ENCODE data around the gene HOXB3.

The HOXB3 gene

DNA sequence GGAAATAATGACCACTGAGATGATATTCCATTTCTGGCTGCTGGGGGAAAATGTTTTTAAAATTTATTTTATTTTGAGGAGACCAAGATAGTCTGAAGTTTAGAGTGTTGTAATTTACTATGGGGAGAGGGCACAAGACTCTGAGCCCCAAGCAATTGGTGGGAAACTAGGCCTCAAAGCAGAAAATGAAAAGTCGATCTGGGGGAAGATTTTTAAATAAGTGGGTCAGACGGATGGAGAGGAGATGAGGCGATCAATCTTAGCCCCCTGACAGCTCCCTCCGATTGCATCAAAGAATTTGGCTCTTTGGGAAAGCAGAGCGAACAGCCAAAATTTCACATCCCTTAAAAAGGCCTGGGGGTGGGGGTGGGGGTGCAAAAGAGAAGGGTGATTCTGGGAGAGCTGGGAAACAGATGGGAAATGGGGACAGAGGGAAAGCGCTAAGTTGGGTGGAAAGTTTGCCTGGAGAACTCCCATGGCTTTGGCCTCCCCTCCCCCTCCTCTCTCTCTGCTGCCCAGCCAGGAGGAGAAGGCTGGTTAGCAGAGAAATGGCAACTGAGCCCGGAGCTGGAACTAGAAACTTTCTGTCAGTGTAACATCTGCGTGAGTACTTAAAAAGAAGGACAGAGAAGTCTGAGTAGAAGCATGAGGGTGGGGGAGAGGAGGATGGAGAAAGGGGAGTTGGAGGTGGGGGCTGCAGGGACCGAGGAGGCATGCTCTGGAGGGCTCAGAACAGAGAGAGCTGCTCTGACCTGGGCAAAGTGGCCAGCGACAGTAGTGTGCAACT, 43.7 kb downstream of the HOXB3 start:
- no peaks in the 10 kb centered on the region for H3K9me3 Mint-ChIP-seq
- peaks cover 54% of the 10 kb centered on the region for H3K4me1 Mint-ChIP-seq (ENCODE audit: low read depth)
- intact Hi-C loops (cut with micrococcal nuclease): loop anchor here (10.0 kb wide), 1 partner anchor 52 kb away; no protein-coding TSS in a partner anchor
- H3K27me3 Mint-ChIP-seq: peaks cover 77% of the 10 kb centered on the region
- peaks cover 19% of the 10 kb centered on the region for H3K36me3 Mint-ChIP-seq (ENCODE audit: low read depth)
- no peak overlapping the region for H3K4me3 Mint-ChIP-seq
- no peak overlapping the region for H3K27ac Mint-ChIP-seq

DNA sequence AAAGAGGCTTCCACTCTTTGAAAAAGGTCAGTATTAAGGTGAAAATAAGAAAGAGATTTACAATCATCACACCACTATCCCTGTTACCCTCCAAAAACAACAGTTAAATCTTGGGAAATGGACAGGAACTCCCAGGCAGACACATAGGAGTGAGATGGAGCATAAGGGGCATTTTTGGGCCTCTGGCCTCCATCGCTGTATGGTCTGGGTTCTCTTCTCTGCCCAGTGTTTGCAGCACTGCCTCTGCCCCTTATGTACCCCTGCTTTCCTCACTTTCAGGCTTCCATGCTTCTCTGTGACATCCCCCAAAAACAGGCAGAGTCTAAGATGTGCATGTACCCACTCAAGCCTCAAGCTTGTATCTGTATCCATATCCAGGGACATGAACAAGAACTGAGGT, 44.5 kb downstream of the HOXB3 start:
- Mint-ChIP-seq H3K27ac (peak overlapping the region; percentile 86), H3K36me3 (ENCODE audit: low read depth) (peaks cover 20% of the 10 kb centered on the region), H3K27me3 (peaks cover 83% of the 10 kb centered on the region), H3K9me3 (no peaks in the 10 kb centered on the region), H3K4me1 (ENCODE audit: low read depth) (peaks cover 59% of the 10 kb centered on the region), H3K4me3 (no peak overlapping the region)
- intact Hi-C loops (cut with micrococcal nuclease): loop anchor here (10.0 kb wide), 1 partner anchor 51 kb away; no protein-coding TSS in a partner anchor

DNA sequence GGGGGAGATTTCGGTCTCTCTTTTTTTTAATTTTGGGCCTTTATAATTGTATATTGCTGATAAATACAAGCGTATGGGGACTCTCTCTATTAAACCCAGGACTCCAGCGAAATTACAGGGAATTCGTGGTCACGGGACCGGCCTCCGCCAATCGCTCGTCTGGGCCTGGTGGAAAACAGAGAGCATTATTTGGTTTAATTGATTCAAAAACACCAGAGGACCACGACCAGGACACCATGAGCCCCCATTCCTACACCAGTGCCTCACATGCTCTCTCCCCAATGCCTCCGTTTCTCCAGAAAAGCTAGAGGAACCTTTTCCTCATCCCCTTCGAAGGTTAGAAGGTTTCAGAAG, 45.0 kb downstream of the HOXB3 start, which contains the start of gene HOXB2:
Gene HOXB2 (minus strand): TSS at position 88 of the 354 bp plus-strand sequence. CDS start 198 bp downstream, outside the sequence.
- H3K9me3 Mint-ChIP-seq: no peaks in the 10 kb centered on the region
- intact Hi-C loops (cut with micrococcal nuclease): loop anchor here (10.0 kb wide), 1 partner anchor 50 kb away; no protein-coding TSS in a partner anchor
- peaks cover 83% of the 10 kb centered on the region for H3K27me3 Mint-ChIP-seq

DNA sequence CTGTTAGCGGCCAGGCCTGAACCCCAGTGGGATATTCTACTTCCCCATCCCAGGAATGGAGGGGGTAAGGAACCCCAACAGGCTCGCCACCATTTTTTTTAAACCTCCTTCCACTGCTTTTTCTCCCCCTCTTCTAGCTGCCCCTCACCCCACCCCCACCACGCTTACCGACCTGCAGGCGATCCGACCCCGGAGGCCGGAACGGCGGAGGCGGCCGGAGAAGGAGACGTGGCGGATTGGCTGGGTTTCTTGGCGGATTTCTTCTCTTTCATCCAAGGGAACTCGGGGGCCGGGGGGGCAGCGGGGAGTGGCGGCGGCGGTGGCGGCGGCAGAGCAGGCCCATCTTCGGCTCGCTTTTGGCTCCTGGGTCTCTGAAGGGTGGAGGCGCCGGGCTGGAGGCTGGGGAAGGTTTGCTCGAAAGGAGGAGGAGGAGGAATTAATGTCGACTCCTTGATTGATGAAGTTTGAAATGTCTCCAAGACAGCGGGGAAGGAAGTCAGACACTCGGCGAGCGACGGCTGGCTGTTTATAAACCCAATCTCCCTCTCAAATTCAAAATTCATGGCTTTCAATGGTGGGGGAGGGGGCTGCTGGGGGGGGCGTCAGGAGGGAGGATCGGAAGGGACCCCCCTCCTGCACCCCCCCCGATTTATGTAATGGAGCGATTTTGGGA, 45.6 kb downstream of the HOXB3 start:
- peaks cover 59% of the 10 kb centered on the region for H3K4me1 Mint-ChIP-seq (ENCODE audit: low read depth)

More for the DNA sequence above, 45.0 kb downstream of the HOXB3 start, which contains the start of gene HOXB2:
- Mint-ChIP-seq H3K4me1 (ENCODE audit: low read depth) (peaks cover 59% of the 10 kb centered on the region), H3K36me3 (ENCODE audit: low read depth) (peaks cover 20% of the 10 kb centered on the region), H3K4me3 (peak within 1 kb of the TSS; percentile 81), H3K27ac (peak within 1 kb of the TSS; percentile 86)

DNA sequence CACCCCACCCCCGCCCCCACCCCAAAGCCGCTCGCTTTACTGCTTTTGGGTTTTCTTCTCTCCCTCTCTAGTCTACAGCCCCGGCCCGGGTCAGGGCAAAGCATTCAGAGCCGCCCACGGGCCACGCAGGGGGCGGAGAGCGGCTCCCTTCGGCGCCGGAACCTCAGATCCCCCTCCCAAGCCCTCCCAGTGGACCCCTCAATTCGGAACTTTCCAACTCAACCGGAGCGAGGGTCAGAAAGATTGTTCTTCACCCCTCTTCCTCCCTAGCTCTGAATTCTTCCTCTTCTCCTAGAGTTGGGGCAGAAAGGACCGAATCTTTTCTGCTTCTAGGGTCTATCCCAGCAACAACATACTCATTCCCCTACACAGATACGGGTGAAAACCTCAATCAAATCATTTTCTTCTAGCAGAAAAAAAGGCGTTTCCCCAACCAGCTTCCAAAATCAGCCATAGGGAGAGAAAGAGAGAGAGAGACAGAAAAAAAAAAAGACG, 46.1 kb downstream of the HOXB3 start:
- H3K36me3 Mint-ChIP-seq (ENCODE audit: low read depth): peaks cover 20% of the 10 kb centered on the region
- no peaks in the 10 kb centered on the region for H3K9me3 Mint-ChIP-seq
- H3K27me3 Mint-ChIP-seq: peaks cover 87% of the 10 kb centered on the region
- H3K4me1 Mint-ChIP-seq (ENCODE audit: low read depth): peaks cover 59% of the 10 kb centered on the region
- intact Hi-C loops (cut with micrococcal nuclease): loop anchor here (10.0 kb wide), 1 partner anchor 49 kb away; no protein-coding TSS in a partner anchor
- peak overlapping the region; percentile 86 for H3K27ac Mint-ChIP-seq
- H3K4me3 Mint-ChIP-seq: peak overlapping the region; percentile 81

More for the DNA sequence above, 45.6 kb downstream of the HOXB3 start:
- intact Hi-C loops (cut with micrococcal nuclease): loop anchor here (10.0 kb wide), 1 partner anchor 50 kb away; no protein-coding TSS in a partner anchor
- peaks cover 85% of the 10 kb centered on the region for H3K27me3 Mint-ChIP-seq
- peak overlapping the region; percentile 86 for H3K27ac Mint-ChIP-seq
- no peaks in the 10 kb centered on the region for H3K9me3 Mint-ChIP-seq
- H3K36me3 Mint-ChIP-seq (ENCODE audit: low read depth): peaks cover 20% of the 10 kb centered on the region
- H3K4me3 Mint-ChIP-seq: peak overlapping the region; percentile 81

DNA sequence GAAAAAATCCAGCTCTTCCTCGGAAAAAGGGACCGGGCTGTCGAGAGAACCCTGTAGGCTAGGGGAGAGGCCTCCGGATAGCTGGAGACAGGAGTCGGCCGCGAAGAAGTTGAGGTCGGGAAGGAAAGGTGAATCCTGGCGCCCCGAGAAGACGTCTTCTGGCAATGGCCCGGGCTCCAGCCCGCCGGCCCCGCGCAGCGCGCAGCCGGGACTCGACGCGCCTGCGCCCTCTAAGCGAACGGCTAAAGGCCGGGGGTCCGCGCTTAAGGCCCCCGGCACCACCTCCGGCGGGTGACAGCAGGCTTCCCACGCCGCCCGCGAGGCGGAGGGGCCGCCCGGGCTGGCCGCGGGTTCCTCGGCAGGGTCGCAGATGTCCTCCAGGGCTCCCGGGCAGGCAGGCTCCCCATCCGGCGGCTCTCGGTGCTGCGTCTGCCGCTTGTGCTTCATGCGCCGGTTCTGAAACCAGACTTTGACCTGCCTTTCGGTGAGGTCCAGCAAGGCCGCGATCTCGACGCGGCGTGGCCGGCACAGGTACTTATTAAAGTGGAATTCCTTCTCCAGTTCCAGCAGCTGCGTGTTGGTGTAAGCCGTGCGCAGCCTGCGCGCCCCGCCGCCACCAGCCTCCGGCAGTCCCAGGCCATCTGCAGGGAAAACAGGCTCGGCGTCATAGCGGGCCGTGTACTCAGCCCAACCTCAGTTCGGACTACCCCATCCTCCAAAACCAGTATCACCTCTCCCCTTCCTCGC, 46.8 kb downstream of the HOXB3 start:
- Mint-ChIP-seq H3K4me1 (ENCODE audit: low read depth) (peaks cover 59% of the 10 kb centered on the region), H3K27ac (peak overlapping the region; percentile 86), H3K9me3 (no peaks in the 10 kb centered on the region), H3K4me3 (peak overlapping the region; percentile 81), H3K36me3 (ENCODE audit: low read depth) (peaks cover 20% of the 10 kb centered on the region), H3K27me3 (peaks cover 83% of the 10 kb centered on the region)
- intact Hi-C loops (cut with micrococcal nuclease): loop anchor here (10.0 kb wide), 1 partner anchor 48 kb away; no protein-coding TSS in a partner anchor

DNA sequence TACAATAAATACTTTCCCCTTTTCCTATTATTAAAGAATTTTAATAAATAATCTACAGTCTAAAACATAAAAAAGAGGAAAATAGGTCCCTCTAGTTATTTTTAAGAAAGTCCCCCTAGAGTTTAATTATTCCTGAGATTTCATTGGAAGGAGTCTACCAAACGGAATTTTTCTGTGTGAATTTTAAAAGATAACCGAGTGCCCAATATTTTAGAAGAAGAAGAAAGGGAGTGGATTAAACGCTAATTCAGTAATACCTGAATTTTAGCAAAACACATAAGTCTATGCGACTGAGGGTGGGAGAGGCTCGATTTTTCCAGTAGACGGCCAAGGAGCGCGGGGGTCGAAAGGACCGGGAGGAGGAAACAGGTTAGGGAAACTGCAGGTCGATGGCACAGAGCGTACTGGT, 47.3 kb downstream of the HOXB3 start:
- intact Hi-C loops (cut with micrococcal nuclease): loop anchor here (10.0 kb wide), 1 partner anchor 48 kb away; no protein-coding TSS in a partner anchor
- H3K27ac Mint-ChIP-seq: peak overlapping the region; percentile 86
- H3K36me3 Mint-ChIP-seq (ENCODE audit: low read depth): peaks cover 20% of the 10 kb centered on the region
- peaks cover 78% of the 10 kb centered on the region for H3K27me3 Mint-ChIP-seq
- H3K4me3 Mint-ChIP-seq: peak overlapping the region; percentile 81
- peaks cover 55% of the 10 kb centered on the region for H3K4me1 Mint-ChIP-seq (ENCODE audit: low read depth)
- no peaks in the 10 kb centered on the region for H3K9me3 Mint-ChIP-seq

DNA sequence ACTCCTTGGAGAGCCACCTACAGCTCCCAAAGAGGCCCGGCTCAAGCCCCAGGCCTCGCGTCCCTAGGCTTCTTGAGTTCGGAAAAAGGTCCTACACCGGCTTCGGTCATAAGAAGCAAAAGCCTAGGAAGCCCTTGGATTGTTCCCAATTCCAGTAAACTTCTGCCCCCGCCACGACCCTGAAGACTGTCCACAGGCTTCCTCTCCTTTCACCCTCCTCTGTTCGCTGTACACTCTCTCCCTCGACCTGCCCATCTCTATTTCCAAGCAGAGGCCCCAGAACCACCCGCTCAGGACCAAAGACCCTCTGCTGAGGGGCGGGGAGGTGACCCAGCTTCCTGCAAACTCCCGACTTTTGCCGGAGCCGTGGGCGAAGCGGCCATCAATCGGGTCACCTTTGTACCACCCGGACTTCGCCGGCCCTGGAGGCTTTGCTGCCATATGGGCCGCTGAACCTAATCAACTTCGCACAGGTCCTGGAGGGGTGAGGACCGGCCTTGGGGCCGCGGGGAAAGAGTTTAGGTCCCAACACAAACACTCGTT, 47.9 kb downstream of the HOXB3 start:
- Mint-ChIP-seq H3K27ac (peak overlapping the region; percentile 86), H3K4me1 (ENCODE audit: low read depth) (peaks cover 53% of the 10 kb centered on the region), H3K4me3 (peak overlapping the region; percentile 75), H3K27me3 (peaks cover 78% of the 10 kb centered on the region), H3K36me3 (ENCODE audit: low read depth) (peaks cover 20% of the 10 kb centered on the region), H3K9me3 (no peaks in the 10 kb centered on the region)
- intact Hi-C loops (cut with micrococcal nuclease): loop anchor here (10.0 kb wide), 1 partner anchor 47 kb away; no protein-coding TSS in a partner anchor

DNA sequence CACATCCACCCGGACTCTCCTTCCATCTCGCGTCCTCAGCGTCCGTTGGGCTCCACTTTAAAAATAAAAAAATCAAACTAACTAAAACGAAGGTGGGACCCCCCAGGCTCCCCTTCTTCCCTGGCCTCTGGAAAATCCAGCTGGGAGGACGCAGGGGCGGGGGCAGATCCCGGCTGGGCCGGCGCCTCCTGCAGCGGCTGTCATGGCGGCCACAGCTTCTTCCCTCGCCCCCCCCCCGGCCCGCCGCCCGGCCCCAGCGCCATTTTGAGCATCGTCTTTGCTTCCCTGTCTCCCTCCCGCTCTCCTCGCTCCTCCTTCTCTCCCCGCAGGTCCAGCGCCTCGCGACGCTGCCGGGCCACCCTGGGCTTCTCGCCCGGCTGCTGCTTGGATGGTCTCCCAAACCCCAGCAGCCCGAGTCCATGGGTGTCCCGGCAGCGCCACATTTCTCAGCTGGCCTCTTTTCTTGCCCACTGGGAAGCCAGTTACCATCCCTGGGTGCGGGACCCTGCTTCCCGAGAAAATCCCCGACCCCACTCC, 48.4 kb downstream of the HOXB3 start:
- Mint-ChIP-seq H3K27me3 (peaks cover 75% of the 10 kb centered on the region), H3K27ac (peak overlapping the region; percentile 86), H3K9me3 (no peaks in the 10 kb centered on the region), H3K36me3 (ENCODE audit: low read depth) (peaks cover 20% of the 10 kb centered on the region), H3K4me3 (peak overlapping the region; percentile 75), H3K4me1 (ENCODE audit: low read depth) (peaks cover 53% of the 10 kb centered on the region)
- intact Hi-C loops (cut with micrococcal nuclease): loop anchor here (10.0 kb wide), 1 partner anchor 47 kb away; no protein-coding TSS in a partner anchor

DNA sequence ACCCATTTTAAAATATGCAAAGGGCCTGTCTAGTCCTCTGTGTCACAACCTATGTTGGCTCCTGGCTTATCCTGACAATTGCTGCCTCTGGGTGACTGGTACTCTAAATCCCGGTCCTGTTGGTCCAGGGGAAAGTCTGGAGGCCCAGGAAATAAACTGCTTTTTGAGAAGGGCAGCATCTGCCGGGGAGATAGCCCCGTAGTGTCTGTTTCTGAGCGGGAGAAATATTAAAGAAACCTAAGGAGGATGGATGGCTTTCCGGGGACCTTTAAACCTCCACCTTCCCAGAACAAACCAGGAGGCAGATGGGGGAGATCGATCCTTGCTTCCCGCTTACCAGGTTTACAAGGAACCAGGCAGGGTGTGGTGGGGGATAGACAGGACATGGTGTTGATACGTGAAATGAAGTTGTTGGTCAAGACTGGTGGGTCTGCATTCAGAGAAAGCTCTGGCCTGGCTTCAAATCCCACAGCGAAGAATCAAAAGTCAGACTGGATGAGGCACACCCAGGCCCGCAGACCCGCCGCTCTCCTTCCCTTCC, 48.9 kb downstream of the HOXB3 start:
- peaks cover 47% of the 10 kb centered on the region for H3K4me1 Mint-ChIP-seq (ENCODE audit: low read depth)
- H3K4me3 Mint-ChIP-seq: peak overlapping the region; percentile 75
- H3K27me3 Mint-ChIP-seq: peaks cover 72% of the 10 kb centered on the region
- H3K27ac Mint-ChIP-seq: peak overlapping the region; percentile 86
- intact Hi-C loops (cut with micrococcal nuclease): loop anchor here (10.0 kb wide), 1 partner anchor 46 kb away; no protein-coding TSS in a partner anchor
- no peaks in the 10 kb centered on the region for H3K9me3 Mint-ChIP-seq
- peaks cover 20% of the 10 kb centered on the region for H3K36me3 Mint-ChIP-seq (ENCODE audit: low read depth)

DNA sequence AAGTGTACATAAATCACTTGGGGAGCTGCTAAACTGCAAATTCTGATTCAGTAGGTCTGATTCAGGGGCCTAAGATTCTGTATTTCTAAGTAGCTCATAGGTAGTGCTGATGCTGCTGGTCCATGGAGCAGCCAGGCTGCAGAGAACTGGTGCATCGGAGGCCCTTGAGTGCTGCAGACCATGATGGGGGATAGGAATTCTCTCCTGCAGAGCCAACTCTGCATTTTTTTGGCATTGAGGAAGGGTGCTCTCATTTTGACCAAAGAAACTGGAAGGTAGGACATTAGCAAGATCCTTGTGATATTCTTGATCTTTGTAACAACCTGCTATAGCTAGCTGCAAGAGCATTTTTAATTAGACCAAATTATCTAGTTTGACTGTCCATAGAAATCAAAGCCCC, 49.8 kb downstream of the HOXB3 start:
- Mint-ChIP-seq H3K9me3 (no peaks in the 10 kb centered on the region), H3K27ac (no peak overlapping the region), H3K4me3 (no peak overlapping the region), H3K27me3 (peaks cover 63% of the 10 kb centered on the region), H3K4me1 (ENCODE audit: low read depth) (peaks cover 40% of the 10 kb centered on the region), H3K36me3 (ENCODE audit: low read depth) (peaks cover 20% of the 10 kb centered on the region)
- intact Hi-C loops (cut with micrococcal nuclease): loop anchor here (10.0 kb wide), 1 partner anchor 45 kb away; no protein-coding TSS in a partner anchor

DNA sequence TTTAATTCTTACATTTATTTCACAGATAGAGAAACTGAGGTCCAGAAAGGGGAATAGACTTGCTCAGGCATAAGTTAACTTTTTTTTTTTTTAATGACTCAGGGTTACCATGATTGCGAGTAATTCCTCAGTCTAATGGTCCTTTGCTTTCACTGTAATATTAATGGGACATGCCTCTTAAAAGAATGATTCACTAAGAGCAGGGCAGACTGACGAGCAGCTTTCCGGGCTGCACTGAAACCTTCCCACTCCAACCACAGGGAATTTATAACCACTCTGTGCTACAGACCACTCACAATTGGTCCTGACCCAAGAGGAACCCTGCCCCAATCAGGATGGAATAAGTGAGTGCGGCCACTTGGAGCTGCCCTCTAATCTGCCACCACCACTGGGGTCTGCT, 50.9 kb downstream of the HOXB3 start:
- intact Hi-C loops (cut with micrococcal nuclease): no loop called here
- Mint-ChIP-seq H3K27me3 (peaks cover 53% of the 10 kb centered on the region), H3K9me3 (no peaks in the 10 kb centered on the region), H3K27ac (no peak overlapping the region), H3K36me3 (ENCODE audit: low read depth) (peaks cover 19% of the 10 kb centered on the region), H3K4me1 (ENCODE audit: low read depth) (peaks cover 30% of the 10 kb centered on the region), H3K4me3 (no peak overlapping the region)
